ENCODE results near the gene LRRIQ4. TPM values are rescaled to one million over a fixed set of nuclear protein-coding genes. Genes with fewer than 3 reads are reported as not detected.

The LRRIQ4 gene
- total RNA-seq, 1 donor from 2014 or later: 0.04 TPM

DNA sequence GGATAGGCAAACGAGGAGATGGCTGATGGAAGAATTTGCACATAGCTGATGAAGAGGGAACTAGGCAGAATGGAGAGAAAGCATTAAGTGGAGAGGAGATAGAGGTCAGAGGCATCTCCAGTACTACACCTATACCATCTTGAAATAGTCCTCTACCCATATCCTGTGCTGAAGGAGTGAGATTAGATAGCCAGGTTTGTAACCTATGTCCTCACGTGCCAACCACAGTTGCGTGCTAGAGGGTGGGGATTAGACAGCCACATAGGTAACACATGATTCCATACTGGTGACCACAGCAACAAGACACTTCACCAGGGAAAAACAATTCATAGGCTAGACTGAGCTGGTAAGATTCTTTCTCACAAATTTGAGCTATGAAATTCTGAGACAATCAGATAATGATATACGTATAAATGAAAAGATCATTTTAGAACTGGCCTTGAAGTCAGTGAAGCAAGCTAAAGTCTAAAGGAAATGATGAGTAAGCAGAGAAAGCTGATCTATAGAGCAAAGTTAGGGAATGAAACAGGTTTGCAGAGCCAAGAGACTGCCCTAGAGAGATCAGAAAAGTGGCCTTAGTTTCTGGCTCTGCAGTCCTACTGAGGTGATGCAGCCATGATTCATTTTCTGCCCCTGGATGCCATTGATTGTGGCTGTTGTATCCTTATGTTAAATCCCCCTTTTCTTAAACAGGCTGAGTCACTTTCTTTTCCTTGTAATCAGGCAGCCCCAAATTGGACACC is 21.8 kb upstream of the LRRIQ4 start:
- H3K27me3 ChIP-seq (ENCODE audit: control insufficient read depth, insufficient read depth, low read length): no peaks in the 10 kb centered on the region
- no peak overlapping the region for H3K4me3 ChIP-seq (ENCODE audit: low read depth, low read length)
- H3K36me3 ChIP-seq (ENCODE audit: control insufficient read depth, insufficient read depth, low read length): peaks cover 2% of the 10 kb centered on the region
- TF ChIP-seq, protein P1, sequence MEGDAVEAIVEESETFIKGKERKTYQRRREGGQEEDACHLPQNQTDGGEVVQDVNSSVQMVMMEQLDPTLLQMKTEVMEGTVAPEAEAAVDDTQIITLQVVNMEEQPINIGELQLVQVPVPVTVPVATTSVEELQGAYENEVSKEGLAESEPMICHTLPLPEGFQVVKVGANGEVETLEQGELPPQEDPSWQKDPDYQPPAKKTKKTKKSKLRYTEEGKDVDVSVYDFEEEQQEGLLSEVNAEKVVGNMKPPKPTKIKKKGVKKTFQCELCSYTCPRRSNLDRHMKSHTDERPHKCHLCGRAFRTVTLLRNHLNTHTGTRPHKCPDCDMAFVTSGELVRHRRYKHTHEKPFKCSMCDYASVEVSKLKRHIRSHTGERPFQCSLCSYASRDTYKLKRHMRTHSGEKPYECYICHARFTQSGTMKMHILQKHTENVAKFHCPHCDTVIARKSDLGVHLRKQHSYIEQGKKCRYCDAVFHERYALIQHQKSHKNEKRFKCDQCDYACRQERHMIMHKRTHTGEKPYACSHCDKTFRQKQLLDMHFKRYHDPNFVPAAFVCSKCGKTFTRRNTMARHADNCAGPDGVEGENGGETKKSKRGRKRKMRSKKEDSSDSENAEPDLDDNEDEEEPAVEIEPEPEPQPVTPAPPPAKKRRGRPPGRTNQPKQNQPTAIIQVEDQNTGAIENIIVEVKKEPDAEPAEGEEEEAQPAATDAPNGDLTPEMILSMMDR (IDR thresholded peaks at IDR 0.05; ENCODE audit: insufficient read depth, low read length, poor library complexity, severe bottlenecking): no peak
- no peak for DNase-seq (ENCODE audit: low read depth)

DNA sequence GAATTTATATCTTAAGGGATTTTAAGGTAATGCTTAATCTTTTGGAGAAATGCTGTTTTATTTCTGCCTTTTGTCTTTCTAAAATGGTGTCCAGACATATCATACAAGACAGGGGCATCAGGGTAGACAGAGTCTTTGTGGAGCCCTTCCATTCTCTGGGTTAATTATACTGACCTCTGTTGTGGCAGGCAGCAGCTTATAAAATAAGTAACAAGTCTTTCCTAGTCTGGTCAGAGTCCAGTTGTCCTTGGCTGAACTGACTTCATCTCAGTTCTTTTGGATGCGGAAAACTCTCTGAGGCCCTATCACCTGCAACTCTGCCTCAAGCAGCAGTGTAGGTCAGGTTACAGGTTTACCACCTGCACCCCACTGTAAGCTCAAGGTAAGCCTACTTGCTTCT is 20.3 kb upstream of the LRRIQ4 start:
- Histone ChIP-seq H3K27me3 (ENCODE audit: control insufficient read depth, insufficient read depth, low read length) (no peaks in the 10 kb centered on the region), H3K4me3 (ENCODE audit: low read depth, low read length) (no peak overlapping the region), H3K36me3 (ENCODE audit: control insufficient read depth, insufficient read depth, low read length) (peaks cover 2% of the 10 kb centered on the region)
- no peak for DNase-seq (ENCODE audit: low read depth)
- TF ChIP-seq, protein P1 (IDR thresholded peaks at IDR 0.05; ENCODE audit: insufficient read depth, low read length, poor library complexity, severe bottlenecking): no peak

DNA sequence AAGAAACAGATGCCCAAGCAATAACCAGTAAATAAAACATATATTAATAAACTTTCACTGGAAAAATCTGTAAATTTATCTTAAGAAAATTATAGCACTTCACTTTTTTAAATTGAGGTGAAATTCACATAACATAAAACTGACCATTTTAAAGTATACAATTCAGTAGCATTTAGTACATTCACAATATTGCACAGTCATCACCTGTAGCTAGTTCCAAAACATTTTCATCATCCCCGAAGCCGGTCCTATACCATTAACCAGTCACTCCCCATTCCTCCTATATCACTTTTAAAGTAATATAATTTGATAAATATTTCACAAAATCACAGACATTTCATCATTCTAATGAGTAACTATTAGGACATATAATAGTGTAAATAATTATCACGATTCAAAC is 8.0 kb upstream of the LRRIQ4 start:
- TF ChIP-seq, protein P1 (IDR thresholded peaks at IDR 0.05; ENCODE audit: insufficient read depth, low read length, poor library complexity, severe bottlenecking): no peak
- Histone ChIP-seq H3K36me3 (ENCODE audit: control insufficient read depth, insufficient read depth, low read length) (no peaks in the 10 kb centered on the region), H3K27me3 (ENCODE audit: control insufficient read depth, insufficient read depth, low read length) (no peaks in the 10 kb centered on the region), H3K4me3 (ENCODE audit: low read depth, low read length) (no peak overlapping the region)
- DNase-seq (ENCODE audit: low read depth): no peak

DNA sequence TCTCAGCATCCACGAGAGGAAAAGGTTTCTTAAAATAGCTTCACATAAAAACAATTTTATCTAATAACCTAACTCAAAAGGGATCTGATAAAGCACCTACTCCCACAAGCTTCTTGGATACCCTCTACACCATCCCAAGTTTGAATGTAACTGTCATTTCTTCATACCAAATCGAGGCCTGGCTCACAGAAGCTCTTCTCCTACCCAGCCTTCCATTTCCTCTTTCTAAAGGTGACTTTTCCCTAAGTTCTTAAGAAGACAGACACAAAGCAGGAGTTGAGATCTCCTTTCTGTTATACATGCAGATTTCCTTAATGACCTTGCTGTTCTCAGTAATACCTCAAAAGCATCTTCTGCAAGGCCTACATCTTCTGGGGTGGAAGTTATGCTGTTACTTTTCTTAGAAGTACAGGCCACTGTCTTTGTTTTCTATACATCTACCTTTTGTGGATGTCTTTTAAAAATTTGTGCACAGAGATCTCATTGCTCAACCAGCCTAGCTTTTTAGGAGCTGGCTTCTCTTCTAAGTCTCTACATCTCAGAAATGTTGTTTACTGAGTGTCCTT is 3.4 kb upstream of the LRRIQ4 start:
- TF ChIP-seq, protein P1 (IDR thresholded peaks at IDR 0.05; ENCODE audit: insufficient read depth, low read length, poor library complexity, severe bottlenecking): no peak
- H3K4me3 ChIP-seq (ENCODE audit: low read depth, low read length): no peak overlapping the region
- no peak for DNase-seq (ENCODE audit: low read depth)
- no peaks in the 10 kb centered on the region for H3K36me3 ChIP-seq (ENCODE audit: control insufficient read depth, insufficient read depth, low read length)
- H3K27me3 ChIP-seq (ENCODE audit: control insufficient read depth, insufficient read depth, low read length): no peaks in the 10 kb centered on the region

DNA sequence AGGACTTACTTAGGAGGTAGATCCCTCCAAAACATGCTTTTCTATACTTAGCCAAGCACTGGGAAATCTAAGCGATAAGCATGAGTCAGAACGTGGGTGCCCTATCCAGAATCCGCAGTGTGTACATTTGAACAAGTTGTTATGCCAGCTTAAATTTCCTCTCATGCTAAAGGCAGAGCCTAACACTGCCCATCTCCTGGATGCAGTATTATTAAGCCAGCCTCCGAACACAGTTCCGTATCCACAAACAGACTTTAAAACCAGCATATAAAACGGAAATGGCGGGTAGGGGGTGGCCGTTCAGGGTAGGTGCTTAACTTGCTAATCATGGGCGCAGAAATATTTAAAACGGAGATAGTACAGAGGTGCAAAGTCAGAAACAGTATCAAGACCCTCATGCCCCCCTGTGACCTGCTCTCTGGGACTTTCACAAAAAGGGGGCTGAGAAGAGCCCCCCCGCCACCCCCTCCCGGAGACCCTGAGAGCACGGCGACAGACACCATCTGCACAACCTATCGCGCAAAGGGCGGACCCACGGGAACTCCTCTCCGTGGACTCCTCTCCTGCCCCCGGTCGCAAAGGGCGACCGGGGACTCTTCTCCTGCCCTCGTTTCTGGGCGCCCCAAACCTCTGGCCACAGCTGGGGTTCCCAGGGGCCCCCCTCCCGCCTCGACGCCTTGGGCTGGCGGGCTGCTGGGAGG is 889 bp upstream of the LRRIQ4 start:
- TF ChIP-seq, protein P1 (IDR thresholded peaks at IDR 0.05; ENCODE audit: insufficient read depth, low read length, poor library complexity, severe bottlenecking): no peak
- DNase-seq (ENCODE audit: low read depth): peak; percentile 16
- H3K4me3 ChIP-seq (ENCODE audit: low read depth, low read length): peak overlapping the region; percentile 54
- H3K27me3 ChIP-seq (ENCODE audit: control insufficient read depth, insufficient read depth, low read length): no peaks in the 10 kb centered on the region
- H3K36me3 ChIP-seq (ENCODE audit: control insufficient read depth, insufficient read depth, low read length): no peaks in the 10 kb centered on the region
